Neutrophil (primary cell): ENCODE results near the gene JKAMP.
"Not testable (repeated sequence)": the region's sequence is repeated elsewhere in the genome, so short reads cannot be mapped to it uniquely, and the experiment has no call there.

Source experiments
- H3K27ac ChIP-seq: fragments of 200-600 bp; sonication (generic); 2 replicates; pipeline ENCODE4 v1.5.1; 2016; ENCODE audit warnings: mild to moderate bottlenecking, moderate library complexity
- H3K27me3 ChIP-seq: fragments of 200-600 bp; sonication (generic); 2 replicates; pipeline ENCODE4 v1.6.0; 2016; ENCODE audit warnings: mild to moderate bottlenecking
- H3K36me3 ChIP-seq: fragments of 200-600 bp; sonication (generic); 2 replicates; pipeline ENCODE4 v1.5.1; 2017
- H3K4me1 ChIP-seq, 2 experiments: fragments of 200-600 bp in 1 of 2; sonication (generic) in 1 of 2; 1 replicate in 1 of 2; 2 replicates in 1 of 2; pipeline versions ENCODE4 v1.5.1 to v1.6.1; 2013 to 2016; ENCODE audit warnings: low read depth in 1 of 2, low read length in 1 of 2, mild to moderate bottlenecking in 1 of 2, moderate library complexity in 1 of 2; ENCODE audit not compliant: control insufficient read depth in 1 of 2, insufficient read depth in 1 of 2
- H3K4me3 ChIP-seq, 2 experiments: fragments of 200-600 bp in 1 of 2; sonication (generic) in 1 of 2; 1 replicate in 1 of 2; 2 replicates in 1 of 2; pipeline ENCODE4 v1.5.1; 2013 to 2016; ENCODE audit warnings: low read depth in 1 of 2, low read length in 1 of 2, mild to moderate bottlenecking in 1 of 2, moderate library complexity in 1 of 2
- H3K9me3 ChIP-seq: fragments of 200-600 bp; sonication (generic); 2 replicates; pipeline ENCODE4 v1.5.1; 2016
- CTCF ChIP-seq: fragments of 200-600 bp; sonication (generic); IDR thresholded peaks from 2 replicates; pipeline ENCODE4 v1.5.1; 2016; ENCODE audit warnings: antibody characterized with exemption

JKAMP gene

GRCh38 chr14:59483819-59484638 lies at the start of gene JKAMP, which contains the start of gene L3HYPDH:
JKAMP (plus strand) TSS chr14:59484517; CDS start chr14:59484590, 73 bp downstream.
L3HYPDH (minus strand) TSS chr14:59484408; CDS start chr14:59484316, 92 bp downstream.
- peaks cover 27 to 29% of the 10 kb centered on the region in 2 experiments for H3K4me1 ChIP-seq
- peaks cover 18% of the 10 kb centered on the region for H3K36me3 ChIP-seq
- peak within 1 kb of the TSS; percentile 96 to 99 for H3K4me3 ChIP-seq
- no peaks in the 10 kb centered on the region for H3K9me3 ChIP-seq
- H3K27ac ChIP-seq: peak within 1 kb of the TSS; percentile 86
- TF ChIP-seq CTCF: peak; percentile 65
- no peaks in the 10 kb centered on the region for H3K27me3 ChIP-seq

GRCh38 chr14:59435101-59435500 lies 49.2 kb upstream of the JKAMP start:
- TF ChIP-seq CTCF: no peak

GRCh38 chr14:59435987-59436386 lies 48.3 kb upstream of the JKAMP start:
- Histone ChIP-seq H3K27ac (no peak overlapping the region), H3K9me3 (no peaks in the 10 kb centered on the region), H3K36me3 (no peaks in the 10 kb centered on the region), H3K4me1 (no peaks in the 10 kb centered on the region), H3K4me3 (no peak overlapping the region), H3K27me3 (no peaks in the 10 kb centered on the region)
- no peak for TF ChIP-seq CTCF

More at GRCh38 chr14:59435101-59435500, 49.2 kb upstream of the JKAMP start:
- Histone ChIP-seq H3K4me3 (no peak overlapping the region), H3K36me3 (no peaks in the 10 kb centered on the region), H3K9me3 (no peaks in the 10 kb centered on the region), H3K27me3 (no peaks in the 10 kb centered on the region), H3K4me1 (no peaks in the 10 kb centered on the region), H3K27ac (no peak overlapping the region)

GRCh38 chr14:59438195-59438647 lies 46.1 kb upstream of the JKAMP start:
- H3K36me3 ChIP-seq: no peaks in the 10 kb centered on the region
- H3K4me1 ChIP-seq: no peaks in the 10 kb centered on the region
- H3K4me3 ChIP-seq: no peak overlapping the region
- H3K27me3 ChIP-seq: no peaks in the 10 kb centered on the region
- TF ChIP-seq CTCF: no peak
- no peaks in the 10 kb centered on the region for H3K9me3 ChIP-seq
- H3K27ac ChIP-seq: no peak overlapping the region

GRCh38 chr14:59439256-59439965 lies 44.9 kb upstream of the JKAMP start:
- Histone ChIP-seq H3K27ac (no peak overlapping the region), H3K9me3 (no peaks in the 10 kb centered on the region), H3K27me3 (no peaks in the 10 kb centered on the region), H3K4me1 (no peaks in the 10 kb centered on the region), H3K36me3 (no peaks in the 10 kb centered on the region), H3K4me3 (no peak overlapping the region)
- TF ChIP-seq CTCF: no peak

GRCh38 chr14:59448673-59449072 lies 35.6 kb upstream of the JKAMP start:
- not testable (repeated sequence) for H3K9me3 ChIP-seq, H3K4me3 ChIP-seq, H3K36me3 ChIP-seq, H3K27ac ChIP-seq, H3K4me1 ChIP-seq, H3K27me3 ChIP-seq
